Mucosa of stomach (tissue), 1 donor: ENCODE results near the gene TSGA10IP.

Experiments used
- H3K27me3 ChIP-seq: one replicate; pipeline ENCODE4 v1.7.0; 2013; ENCODE audit warnings: mild to moderate bottlenecking, low read length; ENCODE audit not compliant: control insufficient read depth, insufficient read depth
- H3K36me3 ChIP-seq: one replicate; pipeline ENCODE4 v1.7.0; 2013; ENCODE audit warnings: low read length; ENCODE audit not compliant: control insufficient read depth, insufficient read depth
- H3K4me1 ChIP-seq: one replicate; pipeline ENCODE4 v1.7.0; 2013; ENCODE audit warnings: mild to moderate bottlenecking, low read length; ENCODE audit not compliant: control insufficient read depth, insufficient read depth
- H3K4me3 ChIP-seq: one replicate; pipeline ENCODE4 v1.7.0; 2013; ENCODE audit warnings: low read length
- H3K9ac ChIP-seq: one replicate; pipeline ENCODE4 v1.7.0; 2013; ENCODE audit warnings: mild to moderate bottlenecking, low read length, moderate library complexity
- H3K9me3 ChIP-seq: one replicate; pipeline ENCODE4 v1.7.0; 2013; ENCODE audit warnings: mild to moderate bottlenecking, low read length, moderate library complexity; ENCODE audit not compliant: control insufficient read depth
- donor health status: Pancreatic carcinoma.

TSGA10IP gene

DNA sequence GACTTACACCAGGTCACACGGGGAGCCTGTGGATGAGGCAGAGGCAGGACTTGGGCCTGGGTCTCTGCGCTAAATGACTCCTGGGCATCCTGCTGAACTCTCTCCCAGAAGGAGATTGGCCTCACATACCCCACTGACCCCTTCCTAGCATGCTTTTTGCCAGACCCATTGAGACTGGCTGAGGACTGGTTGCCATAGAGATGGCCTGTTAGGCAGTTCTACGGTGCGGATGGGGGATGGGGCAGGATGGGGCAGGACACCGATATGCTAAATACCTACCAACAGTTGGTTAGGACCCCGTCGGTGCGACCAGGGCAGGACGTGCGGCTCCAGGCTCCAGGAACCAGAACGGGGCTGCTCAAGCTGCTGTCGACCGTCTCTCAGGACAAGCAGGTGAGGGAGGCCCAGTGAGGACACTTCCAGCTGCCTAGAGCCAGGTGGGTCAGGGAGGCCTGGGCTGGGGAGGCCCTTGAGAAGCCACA is at the start of gene TSGA10IP:
TSS of gene TSGA10IP (plus strand) at position 51 of the 482 bp plus-strand sequence. CDS start at position 247, 196 bp downstream.
- Histone ChIP-seq H3K27me3 (peaks cover 2% of the 10 kb centered on the region), H3K9me3 (no peaks in the 10 kb centered on the region), H3K4me1 (no peaks in the 10 kb centered on the region), H3K36me3 (no peaks in the 10 kb centered on the region), H3K4me3 (no peak within 1 kb of the TSS), H3K9ac (no peak within 1 kb of the TSS)

DNA sequence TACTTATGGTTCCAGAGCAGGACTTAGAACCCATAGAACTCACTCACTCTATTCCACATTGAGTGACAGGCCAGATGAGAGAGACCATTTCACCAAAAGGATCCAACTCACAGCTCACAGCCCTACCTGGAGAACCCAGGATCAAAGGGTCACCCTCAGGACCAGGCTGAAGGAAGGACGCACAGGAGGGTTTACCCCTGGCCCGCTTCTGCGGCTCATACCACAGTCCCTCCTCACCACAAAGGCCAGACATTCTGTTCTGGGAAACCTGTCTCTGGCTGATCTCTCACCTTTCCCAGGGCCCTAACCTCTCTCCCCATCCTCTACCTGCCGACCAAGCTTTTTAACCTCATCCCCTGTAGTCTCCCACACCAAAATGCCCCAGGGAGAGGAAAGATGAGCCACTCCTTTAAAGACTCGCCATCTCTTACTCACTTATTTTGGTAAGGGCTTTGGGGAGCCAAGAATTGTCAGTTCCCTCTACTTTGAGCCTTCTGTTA is 49.7 kb upstream of the TSGA10IP start:
- Histone ChIP-seq H3K4me1 (peaks cover 43% of the 10 kb centered on the region), H3K27me3 (peaks cover 6% of the 10 kb centered on the region), H3K4me3 (no peak overlapping the region), H3K9me3 (no peaks in the 10 kb centered on the region), H3K36me3 (no peaks in the 10 kb centered on the region), H3K9ac (no peak overlapping the region)

DNA sequence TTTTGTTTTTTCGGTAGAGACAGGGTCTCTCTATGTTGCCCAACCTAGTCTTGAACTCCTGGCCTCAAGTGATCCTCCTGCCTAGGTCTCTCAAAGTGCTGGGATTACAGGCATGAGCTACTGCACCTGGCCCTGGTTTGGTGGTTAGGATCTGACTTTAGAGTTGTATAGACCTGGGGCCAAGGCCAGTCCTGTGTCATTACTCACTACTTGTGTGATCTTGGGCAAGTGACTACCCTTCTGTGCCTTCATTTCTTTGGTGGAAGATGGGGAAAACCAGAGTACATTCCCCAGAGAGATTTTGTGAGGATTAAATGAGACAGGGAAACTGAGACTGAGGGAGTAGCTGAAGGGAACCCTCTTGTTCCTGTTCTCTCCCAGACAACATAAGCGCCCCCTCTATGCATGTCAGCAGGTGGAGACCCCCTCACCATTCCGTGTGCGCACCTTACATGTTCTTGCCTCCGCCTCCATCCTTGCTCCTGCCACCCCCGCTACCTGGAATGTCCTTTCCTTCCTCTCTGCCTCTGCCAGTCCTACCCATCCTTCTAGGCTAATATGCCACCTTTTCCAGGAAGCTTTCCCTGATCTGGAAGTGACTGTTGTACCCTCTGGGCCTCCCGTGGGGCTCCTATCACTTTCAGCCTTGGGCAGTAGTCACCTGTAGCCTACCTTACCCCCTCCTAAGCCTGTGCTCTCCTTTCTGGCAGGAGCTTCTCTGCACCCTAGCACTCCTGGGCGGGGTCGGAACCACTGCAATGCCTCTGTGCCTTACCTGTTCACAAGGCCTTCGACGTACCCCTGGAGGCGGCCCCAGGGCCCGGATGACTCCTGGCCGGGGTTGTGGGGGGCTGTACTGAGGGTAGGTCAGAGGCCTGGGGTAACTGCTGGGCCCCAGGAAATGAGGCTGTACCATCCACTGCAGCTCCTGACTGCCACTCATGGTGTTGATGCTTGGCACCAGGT is 49.0 kb upstream of the TSGA10IP start:
- Histone ChIP-seq H3K27me3 (peaks cover 6% of the 10 kb centered on the region), H3K4me1 (peaks cover 39% of the 10 kb centered on the region), H3K36me3 (no peaks in the 10 kb centered on the region), H3K9me3 (no peaks in the 10 kb centered on the region), H3K4me3 (no peak overlapping the region), H3K9ac (no peak overlapping the region)

DNA sequence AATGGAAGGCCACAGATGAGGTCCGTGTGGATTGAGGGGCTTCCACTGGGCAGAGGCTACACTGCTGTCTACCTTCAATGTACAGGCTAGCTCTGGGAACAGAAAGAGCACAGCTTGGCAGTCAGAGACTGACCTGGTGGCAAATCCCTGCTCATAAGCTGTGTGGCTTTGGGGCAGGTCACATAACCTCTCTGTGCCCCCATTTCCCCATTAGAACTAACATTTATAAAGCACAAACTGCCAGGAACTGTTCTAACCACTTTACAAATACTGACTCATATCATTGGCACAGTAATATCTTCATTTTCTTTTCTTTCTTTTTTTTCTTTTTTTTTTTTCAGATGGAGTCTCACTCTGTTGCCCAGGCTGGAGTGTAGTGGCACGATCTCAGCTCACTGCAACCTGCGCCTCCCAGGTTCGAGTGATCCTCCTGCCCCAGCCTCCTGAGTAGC is 48.2 kb upstream of the TSGA10IP start:
- H3K9ac ChIP-seq, result no peak overlapping the region
- H3K4me1 ChIP-seq, result peaks cover 32% of the 10 kb centered on the region
- peaks cover 6% of the 10 kb centered on the region for H3K27me3 ChIP-seq
- H3K9me3 ChIP-seq, result no peaks in the 10 kb centered on the region
- no peak overlapping the region for H3K4me3 ChIP-seq
- no peaks in the 10 kb centered on the region for H3K36me3 ChIP-seq

DNA sequence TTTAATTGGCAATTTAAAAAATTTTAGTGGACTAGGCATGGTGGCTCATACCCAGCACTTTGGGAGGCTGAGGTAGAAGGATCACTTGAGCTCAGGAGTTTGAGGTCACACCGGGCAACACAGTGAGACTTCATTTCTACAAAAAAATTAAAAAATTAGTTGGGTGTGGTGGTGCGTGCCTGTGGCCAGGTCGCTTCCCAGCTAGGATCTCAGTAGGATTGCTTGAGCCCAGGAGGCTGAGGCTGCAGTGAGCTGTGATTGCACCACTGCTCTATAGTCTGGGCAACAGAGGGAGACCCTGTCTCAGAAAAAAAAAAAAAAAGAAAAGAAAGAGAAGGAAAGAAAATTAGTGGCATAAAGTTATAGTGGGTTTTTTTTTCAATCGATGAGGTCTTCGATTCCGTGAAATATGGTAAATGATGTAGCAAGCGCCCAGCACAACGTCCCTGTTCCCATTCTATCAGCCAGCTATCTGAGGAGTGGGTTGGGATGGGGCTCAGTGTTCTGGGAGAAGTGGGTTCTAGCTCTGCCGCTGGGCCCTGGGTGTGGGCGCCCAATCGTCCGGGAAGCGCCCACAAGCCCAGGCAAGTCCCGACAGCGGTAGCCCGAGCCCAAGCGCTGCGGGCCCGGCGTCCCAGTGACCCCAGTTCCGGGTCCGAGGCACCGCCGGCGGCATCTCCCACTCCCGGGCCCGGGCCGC is 46.5 kb upstream of the TSGA10IP start:
- Histone ChIP-seq H3K4me1 (peaks cover 21% of the 10 kb centered on the region), H3K4me3 (peak overlapping the region; percentile 31), H3K9ac (peak overlapping the region; percentile 62), H3K36me3 (no peaks in the 10 kb centered on the region), H3K9me3 (no peaks in the 10 kb centered on the region), H3K27me3 (peaks cover 6% of the 10 kb centered on the region)

DNA sequence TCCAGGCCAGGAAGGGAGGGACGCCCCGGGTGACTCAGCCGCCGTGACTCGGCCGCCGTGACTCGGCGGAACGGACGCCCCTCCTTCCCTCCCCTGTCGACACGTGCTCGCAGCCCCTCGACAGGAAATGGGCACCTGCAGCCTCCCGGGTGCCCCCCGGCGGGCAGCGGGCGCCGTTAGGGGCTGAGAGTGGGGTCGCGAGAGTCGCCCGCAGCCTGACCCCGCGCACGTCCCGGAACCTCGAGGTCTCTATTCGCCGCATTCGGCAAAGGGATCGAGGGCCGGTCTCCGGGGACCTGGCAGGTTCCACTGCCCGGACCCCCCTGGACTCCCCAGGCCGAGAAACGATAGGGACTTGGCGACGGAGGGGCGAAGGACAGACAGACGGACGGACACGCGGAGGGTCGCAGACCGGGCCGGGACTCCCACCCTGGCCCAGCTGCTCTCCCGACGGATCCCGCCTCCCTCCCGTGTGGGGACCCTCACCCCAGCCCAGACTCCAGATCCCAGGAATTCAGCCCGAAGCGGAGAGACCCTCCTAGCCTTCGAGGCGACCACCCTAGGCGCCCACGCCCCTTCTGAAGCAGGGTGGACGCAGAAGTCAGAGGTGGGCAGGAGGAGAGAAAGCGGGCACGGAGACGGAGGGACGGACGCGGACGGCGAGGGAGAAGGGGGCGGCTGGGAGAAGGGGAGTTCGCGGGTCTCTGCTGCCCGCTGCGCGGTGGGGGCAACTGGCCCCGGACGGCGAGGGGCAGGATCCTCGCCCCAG is 45.7 kb upstream of the TSGA10IP start:
- peaks cover 21% of the 10 kb centered on the region for H3K4me1 ChIP-seq
- no peaks in the 10 kb centered on the region for H3K36me3 ChIP-seq
- H3K4me3 ChIP-seq, result peak overlapping the region; percentile 31
- peaks cover 6% of the 10 kb centered on the region for H3K27me3 ChIP-seq
- H3K9ac ChIP-seq, result peak overlapping the region; percentile 62
- no peaks in the 10 kb centered on the region for H3K9me3 ChIP-seq

DNA sequence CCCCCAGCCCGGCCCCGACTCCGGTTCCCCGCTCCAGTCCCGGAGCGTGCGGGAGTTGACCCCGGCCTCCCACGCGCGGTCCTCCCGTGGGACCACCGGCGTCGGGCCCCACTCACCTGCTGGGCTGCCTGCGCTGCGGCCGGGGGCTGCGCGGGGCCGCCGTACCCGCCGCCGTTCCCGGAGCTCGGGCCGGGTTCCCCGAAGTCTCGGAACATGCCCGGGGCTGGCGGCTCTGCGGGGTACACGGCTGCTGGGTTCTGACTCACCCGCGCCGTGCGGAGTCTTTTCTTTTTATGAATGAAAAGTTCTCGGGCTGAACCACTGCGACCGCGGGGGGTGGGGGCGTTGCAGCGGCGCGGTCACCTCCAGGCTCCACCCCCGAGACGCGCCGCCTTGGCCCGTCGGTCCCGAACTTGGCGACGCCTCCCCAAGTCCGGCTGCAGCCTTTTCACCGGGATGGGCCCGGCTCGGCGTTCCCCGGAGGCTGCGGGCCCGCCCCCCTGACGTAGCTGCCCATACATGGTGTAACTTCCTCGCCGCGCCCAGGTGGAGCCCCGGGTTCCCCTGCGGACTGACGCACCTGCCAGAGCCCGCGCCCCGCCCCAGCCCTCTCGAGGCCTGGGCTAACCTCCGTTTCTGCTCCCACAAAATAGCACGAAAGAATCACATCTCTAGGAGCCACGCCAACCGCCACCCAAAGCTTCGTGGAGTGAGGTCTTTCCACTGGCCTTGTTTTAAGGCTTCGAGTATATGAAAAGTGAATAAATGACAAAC is 45.0 kb upstream of the TSGA10IP start, which contains the start of gene FOSL1:
TSS of gene FOSL1 (minus strand) at position 264 of the 774 bp plus-strand sequence. CDS start at position 215, 49 bp downstream.
- Histone ChIP-seq H3K36me3 (no peaks in the 10 kb centered on the region), H3K4me3 (peak within 1 kb of the TSS; percentile 31), H3K27me3 (peaks cover 6% of the 10 kb centered on the region), H3K4me1 (peaks cover 21% of the 10 kb centered on the region), H3K9me3 (no peaks in the 10 kb centered on the region), H3K9ac (peak within 1 kb of the TSS; percentile 62)

DNA sequence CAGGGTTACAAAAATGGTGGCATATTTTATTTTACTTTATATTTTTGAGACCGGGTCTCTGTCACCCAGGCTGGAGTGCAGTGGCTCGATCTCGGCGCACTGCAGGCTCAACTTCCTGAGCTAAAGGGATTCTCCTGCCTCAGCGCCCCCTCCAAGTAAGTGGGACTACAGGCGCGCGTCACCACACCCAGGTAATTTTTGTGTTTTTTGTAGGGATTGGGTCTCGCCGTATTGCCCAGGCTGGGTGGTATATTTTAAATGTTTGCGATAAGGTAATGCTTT is 44.4 kb upstream of the TSGA10IP start:
- H3K36me3 ChIP-seq, result no peaks in the 10 kb centered on the region
- H3K9me3 ChIP-seq, result no peaks in the 10 kb centered on the region
- H3K9ac ChIP-seq, result no peak overlapping the region
- H3K4me3 ChIP-seq, result no peak overlapping the region
- peaks cover 6% of the 10 kb centered on the region for H3K27me3 ChIP-seq
- peaks cover 21% of the 10 kb centered on the region for H3K4me1 ChIP-seq

DNA sequence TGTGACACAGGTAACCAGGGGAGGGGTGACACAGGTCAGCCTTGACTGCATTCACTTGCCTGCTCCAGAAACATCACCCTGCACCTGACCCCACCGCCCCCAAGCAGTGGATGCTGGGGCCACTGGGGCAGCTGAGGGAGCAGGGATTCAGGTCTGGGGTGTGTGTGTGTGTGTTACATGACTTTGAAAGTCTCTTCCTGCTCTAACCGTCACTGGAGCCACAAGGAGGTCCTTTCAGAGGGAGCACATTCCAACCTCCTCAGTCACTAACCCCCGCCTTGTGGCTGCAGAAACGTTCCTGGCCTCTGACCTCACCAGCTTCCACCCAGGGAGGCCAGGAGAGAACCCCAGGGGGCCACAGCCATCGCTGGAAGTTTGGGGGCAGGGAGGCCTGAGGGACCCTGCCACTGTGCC is 42.2 kb upstream of the TSGA10IP start:
- Histone ChIP-seq H3K27me3 (peaks cover 6% of the 10 kb centered on the region), H3K4me3 (no peak overlapping the region), H3K9me3 (no peaks in the 10 kb centered on the region)

DNA sequence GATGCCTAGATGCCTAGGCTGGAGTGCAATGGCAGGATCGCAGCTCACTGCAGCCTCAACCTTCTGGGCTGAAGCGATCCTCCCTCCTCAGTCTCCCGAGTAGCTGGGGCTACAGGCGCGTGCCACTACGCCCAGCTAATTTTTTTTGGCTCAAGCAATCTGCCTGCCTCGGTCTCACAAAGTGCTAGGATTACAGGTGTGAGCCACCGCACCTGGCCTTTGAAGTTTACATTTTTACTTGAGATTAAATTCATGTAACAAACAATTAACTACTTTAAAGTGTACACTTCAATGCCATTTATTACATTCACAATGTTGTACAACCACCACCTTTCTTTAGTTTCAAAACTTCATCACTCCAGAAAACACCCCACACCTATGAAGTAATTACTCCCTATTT is 41.6 kb upstream of the TSGA10IP start:
- Histone ChIP-seq H3K4me3 (no peak overlapping the region), H3K9me3 (no peaks in the 10 kb centered on the region), H3K4me1 (peaks cover 18% of the 10 kb centered on the region), H3K36me3 (no peaks in the 10 kb centered on the region), H3K27me3 (peaks cover 7% of the 10 kb centered on the region), H3K9ac (no peak overlapping the region)

More for the DNA sequence above, 42.2 kb upstream of the TSGA10IP start:
- Histone ChIP-seq H3K4me1 (peaks cover 21% of the 10 kb centered on the region), H3K36me3 (no peaks in the 10 kb centered on the region), H3K9ac (no peak overlapping the region)

DNA sequence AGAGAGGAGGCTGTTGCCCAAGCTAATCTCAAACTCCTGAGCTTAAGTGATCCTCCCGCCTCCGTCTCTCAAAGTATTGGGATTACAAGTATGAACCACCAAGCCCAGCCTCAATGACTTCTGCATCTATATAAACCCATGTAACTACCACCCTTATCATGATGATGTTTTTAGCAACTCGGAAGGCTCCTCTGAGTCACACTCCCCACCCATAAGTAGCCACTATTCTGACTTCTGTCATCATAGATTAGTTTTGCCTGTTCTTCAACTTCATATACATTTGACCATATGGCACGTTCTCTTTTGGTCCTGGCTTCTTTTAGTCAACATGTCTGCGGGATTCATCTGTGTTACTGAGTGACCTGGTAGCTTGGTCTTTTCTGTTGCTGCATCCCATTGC is 38.7 kb upstream of the TSGA10IP start:
- Histone ChIP-seq H3K36me3 (no peaks in the 10 kb centered on the region), H3K9me3 (no peaks in the 10 kb centered on the region), H3K9ac (no peak overlapping the region), H3K27me3 (peaks cover 3% of the 10 kb centered on the region), H3K4me1 (peaks cover 4% of the 10 kb centered on the region), H3K4me3 (no peak overlapping the region)
